ENCODE measurements around the gene TEX52. TPM values are rescaled to one million over a fixed set of nuclear protein-coding genes. Genes with fewer than 3 reads are reported as not detected.
A peak's percentile ranks its signal among the peaks of the same experiment; 100 is the strongest.

Gene TEX52
- total and polyA plus RNA-seq, 2 experiments from 2014 or later, result not detected

- TF ChIP-seq EZH2phosphoT487 (IDR thresholded peaks at IDR 0.05; ENCODE audit: unreplicated experiment), result no peak
- TF ChIP-seq ZNF331 (CRISPR knock-in tag; IDR thresholded peaks at IDR 0.05; ENCODE audit: low read depth), result no peak
- no peak for TF ChIP-seq ETS1 (IDR thresholded peaks at IDR 0.05)
- no peak for TF ChIP-seq CREB1 (CRISPR knock-in tag; IDR thresholded peaks at IDR 0.05; ENCODE audit: low read depth)
- TF ChIP-seq EZH2 (IDR thresholded peaks at IDR 0.05; ENCODE audit: low read depth, unreplicated experiment), result no peak
- TF ChIP-seq CTCF (conservative IDR thresholded peaks at IDR 0.05; ENCODE audit: low read depth in 2 of 2), result no peak
- no peak for TF ChIP-seq ZNF114 (CRISPR knock-in tag; IDR thresholded peaks at IDR 0.05)
- TF ChIP-seq JUNB (IDR thresholded peaks at IDR 0.05; ENCODE audit: unreplicated experiment), result no peak
- no peak for TF ChIP-seq NANOG (IDR thresholded peaks at IDR 0.05; ENCODE audit: borderline replicate concordance)
- no peak for TF ChIP-seq POLR2AphosphoS5 (IDR thresholded peaks at IDR 0.05; ENCODE audit: low read depth)
Observed at GRCh38 chr12:2825132-2825531, 31.7 kb downstream of the TEX52 start (continued).

GRCh38 chr12:2824541-2824940 lies 32.3 kb downstream of the TEX52 start:
- Histone ChIP-seq H3K36me3 (ENCODE audit: insufficient read depth) (peaks cover 31% of the 10 kb centered on the region), H3K9me2 (ENCODE audit: insufficient read depth) (no peaks in the 10 kb centered on the region), H3F3A (replicated peaks; ENCODE audit: low read depth) (peaks cover 5% of the 10 kb centered on the region; the same call in 1 of the 2 replicates), H3K4me2 (peak overlapping the region; percentile 31; the same call in 1 of the 2 replicates), H3K27me3 (ENCODE audit: insufficient read depth) (no peaks in the 10 kb centered on the region), H4K20me1 (replicated peaks; ENCODE audit: insufficient read depth) (peaks cover 4% of the 10 kb centered on the region; the same call in 1 of the 2 replicates), H3K79me2 (replicated peaks; ENCODE audit: insufficient read depth) (no peaks in the 10 kb centered on the region), H2AFZ (no peak overlapping the region), H3K27ac (ENCODE audit: low read depth) (no peak overlapping the region; the same call in 1 of the 2 replicates), H3K4me3 (no peak overlapping the region), H3K4me1 (ENCODE audit: insufficient read depth) (peaks cover 9% of the 10 kb centered on the region)
- Mint-ChIP-seq H3K4me1 (peaks cover 44% of the 10 kb centered on the region), H3K27me3 (ENCODE audit: insufficient read depth, low read depth, poor library complexity) (peaks cover 5% of the 10 kb centered on the region), H3K9me3 (no peaks in the 10 kb centered on the region; the same call in 2 of the 3 replicates), H3K4me3 (no peak overlapping the region), H3K36me3 (ENCODE audit: low read depth) (peaks cover 76% of the 10 kb centered on the region), H3K27ac (no peak overlapping the region)
- TF ChIP-seq ZNF462 (CRISPR knock-in tag; IDR thresholded peaks at IDR 0.05) (no peak), ZNF114 (CRISPR knock-in tag; IDR thresholded peaks at IDR 0.05) (no peak), EZH2phosphoT487 (IDR thresholded peaks at IDR 0.05; ENCODE audit: unreplicated experiment) (no peak), JUNB (IDR thresholded peaks at IDR 0.05; ENCODE audit: unreplicated experiment) (no peak), STAT1 (IDR thresholded peaks at IDR 0.05; ENCODE audit: unreplicated experiment) (no peak)
- ATAC-seq (no peak), DNase-seq (ENCODE audit: low spot score) (no peak)

All from GM23338 (cell line).